Measurements from ENCODE around the gene VIPR2.

The VIPR2 gene

DNA sequence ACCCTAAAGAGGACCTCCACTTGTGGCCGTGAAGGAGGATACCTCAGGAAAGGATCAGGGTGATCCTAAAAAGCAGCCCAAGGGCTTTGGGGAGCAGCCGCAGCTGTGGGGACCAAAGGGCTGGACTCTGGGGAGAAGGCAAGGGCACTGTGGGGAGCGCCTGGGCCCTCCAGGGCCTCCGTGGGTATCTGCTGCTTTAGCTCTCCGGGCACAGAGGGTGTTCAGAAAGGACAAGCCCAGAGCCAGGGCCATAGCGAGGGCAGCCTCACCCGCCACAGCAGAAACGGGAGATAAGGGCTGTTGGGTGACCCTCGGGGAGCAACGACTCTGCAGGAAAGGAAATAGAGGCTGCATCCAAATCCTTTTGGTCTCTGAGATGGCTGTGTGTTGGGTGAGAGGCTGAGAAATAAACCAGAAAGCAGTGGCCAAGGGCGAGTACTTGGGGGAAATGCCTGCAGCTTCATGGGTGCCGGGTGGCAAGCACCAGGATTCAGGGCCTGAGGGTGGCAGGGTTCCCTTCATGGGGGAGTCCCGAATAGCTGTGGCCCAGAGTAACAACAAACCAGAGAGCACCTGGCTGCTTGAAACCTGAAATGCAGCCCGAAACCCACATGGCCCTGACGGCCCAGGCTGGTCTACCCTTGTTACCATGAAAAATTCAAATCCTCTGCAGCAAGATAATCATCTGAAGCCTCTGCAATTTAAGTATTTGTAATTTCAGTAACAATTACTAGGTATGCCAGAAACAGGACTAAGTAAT, 95.2 kb downstream of the VIPR2 start:
- no peak overlapping the region for H3K4me3 ChIP-seq (ENCODE audit: low read depth, low read length)
- no peak for DNase-seq (ENCODE audit: low read depth)
- TF ChIP-seq, protein P1, sequence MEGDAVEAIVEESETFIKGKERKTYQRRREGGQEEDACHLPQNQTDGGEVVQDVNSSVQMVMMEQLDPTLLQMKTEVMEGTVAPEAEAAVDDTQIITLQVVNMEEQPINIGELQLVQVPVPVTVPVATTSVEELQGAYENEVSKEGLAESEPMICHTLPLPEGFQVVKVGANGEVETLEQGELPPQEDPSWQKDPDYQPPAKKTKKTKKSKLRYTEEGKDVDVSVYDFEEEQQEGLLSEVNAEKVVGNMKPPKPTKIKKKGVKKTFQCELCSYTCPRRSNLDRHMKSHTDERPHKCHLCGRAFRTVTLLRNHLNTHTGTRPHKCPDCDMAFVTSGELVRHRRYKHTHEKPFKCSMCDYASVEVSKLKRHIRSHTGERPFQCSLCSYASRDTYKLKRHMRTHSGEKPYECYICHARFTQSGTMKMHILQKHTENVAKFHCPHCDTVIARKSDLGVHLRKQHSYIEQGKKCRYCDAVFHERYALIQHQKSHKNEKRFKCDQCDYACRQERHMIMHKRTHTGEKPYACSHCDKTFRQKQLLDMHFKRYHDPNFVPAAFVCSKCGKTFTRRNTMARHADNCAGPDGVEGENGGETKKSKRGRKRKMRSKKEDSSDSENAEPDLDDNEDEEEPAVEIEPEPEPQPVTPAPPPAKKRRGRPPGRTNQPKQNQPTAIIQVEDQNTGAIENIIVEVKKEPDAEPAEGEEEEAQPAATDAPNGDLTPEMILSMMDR (IDR thresholded peaks at IDR 0.05; ENCODE audit: low read depth, low read length, missing control alignments): no peak
- in situ Hi-C loops (cut with HindIII; ENCODE audit: low sequenced_read_pairs): no loop called here

DNA sequence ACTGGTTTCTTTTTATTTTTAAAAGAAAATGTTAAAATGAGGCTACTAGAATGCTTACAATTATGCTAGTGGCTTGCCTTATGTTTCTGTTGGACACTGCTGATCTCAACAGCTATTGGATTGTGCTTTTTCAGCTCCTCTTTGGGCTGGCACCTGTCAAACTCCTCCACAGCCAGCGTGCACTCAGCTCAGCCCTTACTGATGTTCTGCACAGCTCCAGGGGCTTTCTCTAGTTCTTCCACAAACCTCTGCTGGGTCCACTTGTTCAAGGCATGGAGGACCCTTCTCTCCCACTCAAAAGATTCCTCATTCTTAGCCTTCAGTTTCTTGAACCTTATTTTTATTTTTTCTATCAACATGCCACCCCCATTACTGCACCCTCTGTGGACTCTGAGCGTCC, 96.0 kb downstream of the VIPR2 start:
- H3K4me3 ChIP-seq (ENCODE audit: low read depth, low read length): no peak overlapping the region
- TF ChIP-seq, protein P1 (IDR thresholded peaks at IDR 0.05; ENCODE audit: low read depth, low read length, missing control alignments): no peak
- DNase-seq (ENCODE audit: low read depth): no peak
- in situ Hi-C loops (cut with HindIII; ENCODE audit: low sequenced_read_pairs): no loop called here

DNA sequence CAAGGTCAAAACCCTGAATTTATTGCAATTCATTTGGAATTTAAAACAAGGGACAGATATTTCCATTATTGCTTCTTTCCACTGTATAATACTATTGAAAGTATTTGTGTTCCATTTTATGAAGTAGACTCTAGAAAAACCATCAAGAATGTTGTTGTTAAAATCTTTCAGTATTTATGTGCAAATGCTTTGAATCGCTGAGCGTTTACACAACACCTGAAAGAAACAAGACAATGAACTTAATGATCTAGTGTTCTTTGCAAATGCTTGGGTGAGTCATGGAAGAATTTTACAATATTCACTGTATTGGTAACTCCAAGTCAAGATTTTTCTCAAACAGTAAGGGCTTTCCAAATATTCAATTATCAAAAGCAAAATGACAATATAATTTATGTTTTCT, 97.1 kb downstream of the VIPR2 start:
- DNase-seq (ENCODE audit: low read depth): no peak
- TF ChIP-seq, protein P1 (IDR thresholded peaks at IDR 0.05; ENCODE audit: low read depth, low read length, missing control alignments): no peak
- no peak overlapping the region for H3K4me3 ChIP-seq (ENCODE audit: low read depth, low read length)
- in situ Hi-C loops (cut with HindIII; ENCODE audit: low sequenced_read_pairs): no loop called here

DNA sequence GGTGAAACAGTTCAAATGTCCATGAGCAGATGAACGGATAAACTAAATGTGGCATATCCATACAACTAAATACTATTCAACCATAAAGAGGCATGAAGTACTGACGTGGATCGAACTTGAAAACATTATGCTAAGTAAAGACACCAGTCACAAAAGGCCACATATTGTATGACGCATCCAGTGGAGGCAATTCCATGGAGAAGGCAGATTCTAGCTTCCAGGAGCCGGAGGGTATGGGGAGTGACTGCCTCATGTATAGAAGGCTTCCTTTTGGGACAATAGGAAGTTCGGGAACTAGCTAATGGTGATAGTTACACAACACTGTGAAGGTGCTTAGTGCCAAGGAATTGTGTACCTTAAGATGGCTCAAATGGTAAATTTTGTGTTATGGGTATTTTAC, 98.4 kb downstream of the VIPR2 start:
- H3K4me3 ChIP-seq (ENCODE audit: low read depth, low read length): no peak overlapping the region
- TF ChIP-seq, protein P1 (IDR thresholded peaks at IDR 0.05; ENCODE audit: low read depth, low read length, missing control alignments): no peak
- in situ Hi-C loops (cut with HindIII; ENCODE audit: low sequenced_read_pairs): no loop called here
- DNase-seq (ENCODE audit: low read depth): no peak

DNA sequence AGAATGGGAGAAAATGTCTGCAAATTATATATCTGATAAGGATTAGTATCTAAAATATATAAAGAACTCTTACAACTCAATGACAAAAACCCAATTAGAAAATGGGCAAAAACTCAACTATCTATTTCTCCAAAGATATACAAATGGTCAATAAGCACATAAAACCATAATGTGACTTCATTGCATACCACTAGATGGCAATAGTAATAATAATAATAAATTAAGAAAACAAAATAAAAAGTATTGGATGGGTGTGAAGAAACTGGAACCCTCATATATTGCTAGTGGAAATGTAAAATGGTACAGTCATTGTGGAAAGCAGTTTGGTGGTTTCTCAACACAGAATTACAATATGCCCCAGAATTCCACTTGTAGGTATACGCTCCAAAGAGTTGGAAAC, 98.8 kb downstream of the VIPR2 start:
- no peak overlapping the region for H3K4me3 ChIP-seq (ENCODE audit: low read depth, low read length)
- in situ Hi-C loops (cut with HindIII; ENCODE audit: low sequenced_read_pairs): no loop called here
- TF ChIP-seq, protein P1 (IDR thresholded peaks at IDR 0.05; ENCODE audit: low read depth, low read length, missing control alignments): no peak

DNA sequence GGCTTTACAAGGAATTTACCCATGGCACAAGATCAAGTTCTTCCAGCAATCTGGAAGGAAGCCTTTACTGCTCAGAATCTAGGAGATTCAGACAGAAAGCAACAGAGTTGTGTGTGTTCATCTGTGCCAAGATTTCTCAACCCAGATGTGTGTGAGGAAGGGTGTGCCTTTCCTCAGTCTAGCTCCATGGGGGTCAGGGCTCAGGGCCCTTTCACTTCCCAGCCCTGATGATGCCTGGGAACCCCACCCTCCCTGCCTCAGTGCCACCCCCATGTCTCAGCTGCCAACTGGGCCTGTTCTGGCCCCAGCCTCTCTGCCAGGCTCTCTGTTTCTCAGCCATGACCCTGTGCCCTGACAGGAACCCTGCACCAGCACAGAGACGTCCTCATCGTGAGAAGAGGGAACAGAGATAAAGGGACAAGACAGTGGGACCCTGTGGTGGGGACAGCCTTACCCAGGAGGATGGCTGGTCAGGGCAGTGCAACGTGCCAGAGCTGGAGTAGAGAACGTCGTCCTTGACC, 102.0 kb downstream of the VIPR2 start:
- no peak for DNase-seq (ENCODE audit: low read depth)
- no peak overlapping the region for H3K4me3 ChIP-seq (ENCODE audit: low read depth, low read length)
- TF ChIP-seq, protein P1 (IDR thresholded peaks at IDR 0.05; ENCODE audit: low read depth, low read length, missing control alignments): no peak
- in situ Hi-C loops (cut with HindIII; ENCODE audit: low sequenced_read_pairs): loop anchor here (5.0 kb wide), 1 partner anchor 35 kb away; no protein-coding TSS in a partner anchor

More for the DNA sequence above, 98.8 kb downstream of the VIPR2 start:
- no peak for DNase-seq (ENCODE audit: low read depth)
